A673 (cell line): ENCODE data around the gene SGCD. TPM values are rescaled to one million over a fixed set of nuclear protein-coding genes. Genes with fewer than 3 reads are reported as not detected.

ENCODE experiments used
- BruUV-seq: library from RNA; stranded (reverse); fragments of 400-500 nt; replicated peaks from 2 replicates; lab custom pipeline; 2021; lab: Mats Ljungman, UMichigan
- CTCF ChIA-PET: fragments of 300-600 bp; sonication (Branson Sonifier 250); formaldehyde crosslinking; loops from one replicate; lab custom pipeline; 2022; ENCODE audit warnings: antibody characterized with exemption; lab: Charles Lee
- POLR2A ChIA-PET: fragments of 300-600 bp; sonication (Branson Sonifier 250); formaldehyde crosslinking; loops from one replicate; lab custom pipeline; 2022; ENCODE audit warnings: antibody characterized with exemption; ENCODE audit not compliant: low non-redundant PET; lab: Charles Lee
- DNase-seq: peaks from one replicate; pipeline ENCODE4 v3.0.0-alpha.2; 2015; ENCODE audit warnings: low spot score
- H3K27ac ChIP-seq: fragments of 200-600 bp; sonication (generic); 2 replicates; pipeline ENCODE4 v1.5.1; 2016; ENCODE audit warnings: mixed run types, low read depth, mild to moderate bottlenecking, mixed read lengths, antibody characterized with exemption, low read length; ENCODE audit not compliant: poor library complexity, severe bottlenecking
- H3K27me3 ChIP-seq: fragments of 200-600 bp; sonication (generic); replicated peaks from 2 replicates; pipeline ENCODE4 v1.6.1; 2017; ENCODE audit warnings: mixed run types, low read depth, mild to moderate bottlenecking, mixed read lengths, antibody characterized with exemption, low read length; ENCODE audit not compliant: insufficient read depth, poor library complexity
- H3K36me3 ChIP-seq: fragments of 200-600 bp; sonication (generic); 2 replicates; pipeline ENCODE4 v1.6.1; 2016; ENCODE audit warnings: mixed run types, mild to moderate bottlenecking, mixed read lengths, antibody characterized with exemption, low read length; ENCODE audit not compliant: insufficient read depth, poor library complexity, severe bottlenecking
- H3K4me1 ChIP-seq: fragments of 200-600 bp; sonication (generic); 2 replicates; pipeline ENCODE4 v1.6.1; 2017; ENCODE audit warnings: mixed run types, mild to moderate bottlenecking, mixed read lengths, antibody characterized with exemption, low read length; ENCODE audit not compliant: insufficient read depth, poor library complexity, severe bottlenecking
- H3K4me3 ChIP-seq: fragments of 200-600 bp; sonication (generic); 2 replicates; pipeline ENCODE4 v1.5.1; 2016; ENCODE audit warnings: low read depth, mixed run types, mild to moderate bottlenecking, mixed read lengths, low read length; ENCODE audit not compliant: poor library complexity, severe bottlenecking
- H3K9me3 ChIP-seq: fragments of 200-600 bp; sonication (generic); 2 replicates; pipeline ENCODE4 v1.6.1; 2016; ENCODE audit warnings: mixed run types, low read depth, mild to moderate bottlenecking, mixed read lengths, antibody characterized with exemption, low read length; ENCODE audit not compliant: poor library complexity, severe bottlenecking
- CTCF ChIP-seq: fragments of 300-800, 200-600 bp; sonication (generic); conservative IDR thresholded peaks from 2 replicates; pipeline ENCODE4 v1.5.1; 2017; ENCODE audit warnings: low read depth, mild to moderate bottlenecking, antibody characterized with exemption, low read length, moderate library complexity, mixed read lengths
- EZH2 ChIP-seq: fragments of 200-600 bp; sonication (generic); IDR thresholded peaks from 2 replicates; pipeline ENCODE4 v1.6.1; 2017; ENCODE audit warnings: borderline replicate concordance, low read depth, mild to moderate bottlenecking, mixed read lengths, antibody characterized with exemption, low read length; ENCODE audit not compliant: poor library complexity, severe bottlenecking
- intact Hi-C: fragments of 100-400 bp; cut with micrococcal nuclease; formaldehyde crosslinking; loops from one replicate; pipeline ENCODE4 v1.10.0; 2022; ENCODE audit not compliant: unreplicated experiment
- total RNA-seq: library from RNA; stranded (reverse); gene quantifications from 2 replicates; pipeline ENCODE4 v1.2.3, GENCODE V29; 2021

SGCD gene
- total RNA-seq, 1 experiment from 2014 or later: 0.17 TPM

DNA sequence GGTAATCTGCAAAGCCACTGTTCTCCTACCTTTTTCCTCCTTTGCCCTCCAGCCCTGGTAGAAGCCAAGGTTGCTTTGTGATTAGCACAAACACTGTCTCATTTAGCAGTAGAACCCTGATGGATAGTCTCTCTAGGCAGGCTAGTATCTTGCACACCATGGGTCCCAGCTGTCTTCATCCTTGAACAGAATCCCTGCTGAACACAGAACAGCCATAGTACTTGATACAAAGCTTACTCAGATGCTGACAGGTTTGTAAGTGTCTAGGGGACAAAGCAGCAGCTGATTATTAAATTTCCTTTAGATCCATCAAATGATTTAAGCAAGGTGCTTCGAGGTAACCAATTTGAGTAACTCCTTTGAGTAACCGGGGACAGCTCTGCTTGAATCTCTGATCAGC lies 359.4 kb downstream of the SGCD start:
- DNase-seq: no peak
- CTCF ChIA-PET: no interaction called here
- POLR2A ChIA-PET: no interaction called here
- intact Hi-C loops: no loop called here
- no peaks in the 10 kb centered on the region for H3K4me1 ChIP-seq
- H3K4me3 ChIP-seq: no peak overlapping the region
- H3K27ac ChIP-seq: no peak overlapping the region
- TF ChIP-seq EZH2: no peak
- H3K9me3 ChIP-seq: no peaks in the 10 kb centered on the region
- H3K36me3 ChIP-seq: no peaks in the 10 kb centered on the region
- H3K27me3 ChIP-seq: no peaks in the 10 kb centered on the region
- no TSS peak for BruUV-seq

GRCh38 chr5:156686796-156687195 lies 359.8 kb downstream of the SGCD start:
- TF ChIP-seq EZH2: no peak
- TF ChIP-seq CTCF: no peak
- CTCF ChIA-PET: no interaction called here
- H3K27ac ChIP-seq: no peak overlapping the region
- no peaks in the 10 kb centered on the region for H3K9me3 ChIP-seq
- H3K27me3 ChIP-seq: no peaks in the 10 kb centered on the region
- no peak for DNase-seq
- H3K4me3 ChIP-seq: no peak overlapping the region
- no peaks in the 10 kb centered on the region for H3K4me1 ChIP-seq
- POLR2A ChIA-PET: no interaction called here
- intact Hi-C loops: no loop called here
- BruUV-seq: no TSS peak
- H3K36me3 ChIP-seq: no peaks in the 10 kb centered on the region

- BruUV-seq: no TSS peak
- Histone ChIP-seq H3K27ac (no peak overlapping the region), H3K4me1 (no peaks in the 10 kb centered on the region), H3K4me3 (no peak overlapping the region), H3K27me3 (no peaks in the 10 kb centered on the region), H3K36me3 (no peaks in the 10 kb centered on the region), H3K9me3 (no peaks in the 10 kb centered on the region)
- intact Hi-C loops: no loop called here
- no peak for TF ChIP-seq EZH2
- TF ChIP-seq CTCF: no peak
- ChIA-PET CTCF (no interaction called here), POLR2A (no interaction called here)
- DNase-seq: no peak
Measured at GRCh38 chr5:156687514-156687913, 360.6 kb downstream of the SGCD start.

- no peak for TF ChIP-seq CTCF
- POLR2A ChIA-PET: no interaction called here
- Histone ChIP-seq H3K4me3 (no peak overlapping the region), H3K4me1 (no peaks in the 10 kb centered on the region), H3K27me3 (no peaks in the 10 kb centered on the region), H3K36me3 (no peaks in the 10 kb centered on the region), H3K9me3 (no peaks in the 10 kb centered on the region), H3K27ac (no peak overlapping the region)
- intact Hi-C loops: no loop called here
- no TSS peak for BruUV-seq
- no peak for DNase-seq
- CTCF ChIA-PET: no interaction called here
Measured at GRCh38 chr5:156691572-156691971, 364.6 kb downstream of the SGCD start.
